DMS114 treated with DMSO at 0.1 percent for 48 hours (cell line): ENCODE measurements around the gene BACE1.
A peak's percentile ranks its signal among the peaks of the same experiment; 100 is the strongest.
"Not testable (repeated sequence)": the region's sequence is repeated elsewhere in the genome, so short reads cannot be mapped to it uniquely, and the experiment has no call there.

Experiments used
- DNase-seq: peaks from one replicate; lab custom pipeline; 2025; ENCODE audit not compliant: unreplicated experiment; lab: John Stamatoyannopoulos, UW

The BACE1 gene

DNA sequence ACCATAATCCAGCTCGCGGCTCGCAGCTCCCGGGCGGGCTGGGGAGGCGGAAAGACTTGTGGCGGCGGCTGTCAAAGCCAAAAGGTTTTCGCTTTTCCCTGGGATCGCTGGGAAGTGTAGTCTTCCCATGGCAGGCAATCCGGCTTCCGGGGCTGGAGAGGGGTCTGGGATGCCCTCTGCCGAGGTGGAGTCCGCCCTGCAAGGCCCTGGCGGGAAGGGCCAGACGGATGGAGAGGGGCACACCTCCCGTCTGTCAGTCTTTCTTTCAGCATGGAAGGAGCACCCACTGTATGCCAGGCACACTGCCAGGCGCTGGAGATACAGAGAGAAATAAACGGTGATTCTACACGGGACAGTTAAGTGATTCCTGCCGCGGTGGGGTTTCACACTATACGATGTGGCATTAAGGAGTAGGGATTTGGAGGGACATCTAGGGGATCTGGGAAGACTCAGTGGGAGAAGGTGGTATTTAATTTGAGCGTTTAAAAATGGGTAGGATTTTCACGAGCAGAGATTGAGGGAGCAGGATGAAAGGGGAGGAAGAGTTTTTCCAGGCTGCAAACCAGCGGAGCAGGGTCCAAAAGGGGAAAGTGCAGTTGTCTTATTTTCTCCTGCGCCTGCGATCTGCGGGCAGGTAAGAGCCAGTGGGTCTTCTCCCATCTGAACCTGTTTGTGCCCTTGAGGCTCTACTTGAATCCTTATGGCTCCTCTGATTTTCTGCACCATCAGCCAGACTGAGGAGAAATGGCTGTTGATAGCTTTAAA lies at the start of gene BACE1:
Gene BACE1 (minus strand): TSS at position 60 of the 765 bp plus-strand sequence. CDS start 461 bp downstream, outside the sequence.
- DNase-seq, result peak; percentile 58

DNA sequence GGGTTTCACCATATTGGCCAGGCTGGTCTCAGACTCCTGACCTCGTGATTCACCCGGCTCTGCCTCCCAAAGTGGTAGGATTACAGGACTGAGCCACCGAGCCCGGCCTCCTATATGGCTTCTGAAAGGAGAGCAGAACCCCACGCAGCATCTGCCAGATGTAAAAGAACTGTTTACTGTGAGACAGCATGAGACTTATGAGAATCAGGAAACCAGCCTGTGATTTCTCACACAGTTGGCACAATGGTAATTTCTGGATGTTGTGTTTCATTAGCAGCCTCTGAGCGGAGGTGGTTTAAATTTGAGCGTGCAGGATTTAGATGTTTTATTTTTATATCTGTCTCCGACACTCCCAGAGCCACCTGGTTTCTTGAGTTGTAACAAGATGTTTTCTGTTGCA lies 45.4 kb upstream of the BACE1 start:
- no peak for DNase-seq

GRCh38 chr11:117356126-117356890 lies 40.3 kb upstream of the BACE1 start:
- DNase-seq, result no peak

GRCh38 chr11:117354550-117354949 lies 38.5 kb upstream of the BACE1 start:
- no peak for DNase-seq

DNA sequence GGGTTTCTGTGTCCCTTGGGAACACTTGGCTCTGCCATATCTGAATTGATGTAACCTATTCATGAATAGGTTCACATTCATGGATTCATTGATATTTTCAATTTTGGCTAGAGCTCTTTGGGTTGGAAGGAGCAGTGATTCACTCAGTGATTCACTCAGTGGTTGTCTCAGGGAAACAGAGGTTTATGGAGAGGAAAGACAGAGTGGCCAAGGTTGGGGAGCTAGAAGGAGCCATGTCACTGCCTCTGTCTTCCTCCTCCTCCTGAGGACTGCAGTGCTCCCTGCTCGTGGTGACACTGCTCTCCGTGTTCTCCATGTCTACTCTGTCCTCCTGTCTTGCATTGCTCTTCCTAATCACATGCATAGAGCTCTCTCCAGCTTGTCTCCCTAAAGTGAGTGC lies 29.0 kb upstream of the BACE1 start:
- DNase-seq, result no peak

DNA sequence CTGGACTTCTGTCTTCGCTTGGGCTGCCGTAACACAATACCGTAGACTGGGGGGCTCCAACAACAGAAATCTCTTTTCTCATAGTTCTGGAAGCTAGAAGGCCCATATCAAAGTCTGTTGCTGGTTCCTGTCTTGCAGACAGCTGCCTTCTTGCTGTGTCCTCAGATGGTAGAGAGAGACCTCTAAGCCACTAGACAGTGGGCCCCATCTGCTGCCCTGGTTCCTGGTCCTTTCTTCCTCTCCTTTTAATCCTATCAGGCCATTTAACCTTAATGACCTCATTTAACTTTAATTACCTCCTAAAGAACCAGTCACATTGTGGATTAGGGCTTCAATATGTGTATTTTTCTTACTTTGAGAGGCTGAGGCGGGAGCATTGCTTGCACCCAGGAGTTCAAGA lies 21.0 kb upstream of the BACE1 start:
- DNase-seq, result no peak

GRCh38 chr11:117335399-117335798 lies 19.3 kb upstream of the BACE1 start:
- no peak for DNase-seq

- DNase-seq, result no peak
Measured at GRCh38 chr11:117334896-117335295, 18.8 kb upstream of the BACE1 start.

DNA sequence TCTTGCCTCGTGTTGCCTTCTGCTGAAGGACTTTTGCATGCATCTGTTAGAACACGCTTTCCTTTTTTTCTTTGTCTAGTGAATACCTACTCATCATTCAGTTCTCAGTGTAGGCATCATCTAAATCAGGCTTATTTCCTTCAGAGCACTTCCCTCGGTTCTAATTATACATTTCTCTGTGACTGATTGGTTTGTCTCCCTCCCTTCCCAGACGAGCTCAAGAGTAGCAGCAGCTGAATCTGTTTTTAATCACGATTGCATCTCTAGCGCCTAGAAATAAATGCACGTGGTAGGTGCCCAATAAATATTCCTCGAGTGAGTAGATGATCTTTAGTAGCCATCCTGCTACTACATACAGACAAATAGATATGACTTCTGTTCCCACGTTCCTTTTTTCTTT lies 17.9 kb upstream of the BACE1 start:
- DNase-seq, result no peak

DNA sequence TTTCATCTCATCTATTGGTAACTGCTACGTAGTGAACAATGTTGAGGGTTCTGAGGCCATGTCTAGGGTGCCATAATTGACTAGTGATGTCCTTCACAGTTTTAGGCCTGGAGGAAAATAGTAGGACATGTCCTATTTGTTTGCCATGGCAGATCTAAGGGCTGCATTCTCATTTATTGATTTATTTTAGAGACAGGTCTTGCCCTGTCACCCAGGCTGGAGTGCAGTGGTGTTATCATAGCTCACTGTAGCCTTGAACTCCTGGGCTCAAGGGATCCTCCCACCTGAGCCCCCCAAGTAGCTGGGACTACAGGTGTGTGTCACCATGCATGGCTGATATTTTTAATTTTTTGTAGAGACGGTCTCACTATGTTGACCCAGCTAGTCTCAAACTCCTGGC lies 16.8 kb upstream of the BACE1 start:
- DNase-seq, result no peak

DNA sequence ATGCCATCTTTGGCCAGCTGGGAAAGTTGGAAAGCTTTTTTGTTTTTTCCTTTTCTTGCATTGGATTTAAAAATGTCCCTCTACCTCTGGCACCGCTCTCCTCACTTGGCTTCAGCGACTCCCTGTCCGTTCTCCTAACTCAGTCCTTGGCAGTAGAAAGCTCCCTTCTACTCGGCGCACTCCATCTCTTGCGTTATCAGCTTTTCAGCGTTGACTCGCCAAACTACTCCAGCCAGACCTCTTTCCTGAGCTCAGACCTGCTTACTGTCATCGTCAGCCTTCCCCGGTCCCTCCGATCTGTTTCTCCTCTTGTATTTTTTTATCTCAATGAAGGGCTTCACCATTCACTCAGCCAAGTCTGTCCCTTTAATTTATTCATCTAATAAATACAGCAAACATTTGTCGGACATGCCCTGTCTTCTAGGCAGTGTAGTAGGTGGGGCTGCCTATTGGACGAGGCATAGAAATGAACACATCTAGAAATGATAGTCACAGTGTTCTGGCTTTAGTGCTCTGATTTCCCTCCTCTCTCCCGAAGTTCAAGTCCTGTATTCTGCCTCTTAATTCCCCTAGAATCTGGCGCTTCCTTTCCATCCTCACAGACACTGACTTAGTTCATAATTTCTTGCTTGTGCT lies 12.4 kb upstream of the BACE1 start:
- no peak for DNase-seq

GRCh38 chr11:117327567-117328374 lies 11.7 kb upstream of the BACE1 start, which contains the start of gene CEP164:
TSS of gene CEP164 (plus strand) at chr11:117327854. CDS start at chr11:117338587, 10,733 bp downstream.
- DNase-seq, result peak; percentile 80

GRCh38 chr11:117327255-117327566 lies 11.2 kb upstream of the BACE1 start:
- DNase-seq, result not testable (repeated sequence)

DNA sequence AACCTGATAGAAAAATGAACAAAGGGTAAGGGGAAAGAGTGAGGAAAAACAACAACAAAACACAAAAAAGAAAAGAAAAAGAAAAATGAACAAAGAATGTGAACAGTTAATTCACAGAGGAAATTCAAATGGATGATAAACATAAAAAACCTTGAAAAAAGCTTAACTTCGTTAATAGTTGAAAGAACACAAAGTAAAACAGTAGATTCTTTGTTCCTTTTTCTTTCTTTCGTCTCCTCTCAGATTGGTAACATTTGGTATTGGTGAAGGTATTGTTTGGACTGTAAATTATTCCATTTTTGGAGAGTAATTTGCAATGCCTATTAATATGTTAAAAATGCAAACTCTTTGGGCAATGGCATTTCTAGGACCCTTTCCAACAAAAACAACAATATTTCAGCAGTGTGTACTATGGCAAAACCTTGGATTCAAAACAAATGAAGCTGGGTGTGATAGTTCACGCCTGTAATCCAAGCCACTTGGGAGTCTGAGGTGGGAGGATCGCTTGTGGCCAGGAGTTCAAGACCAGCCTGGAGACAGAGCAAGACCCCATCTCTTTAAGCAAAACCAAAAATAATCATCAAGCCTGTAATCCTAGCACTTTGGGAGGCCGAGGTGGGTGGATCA lies 3.3 kb upstream of the BACE1 start:
- no peak for DNase-seq

DNA sequence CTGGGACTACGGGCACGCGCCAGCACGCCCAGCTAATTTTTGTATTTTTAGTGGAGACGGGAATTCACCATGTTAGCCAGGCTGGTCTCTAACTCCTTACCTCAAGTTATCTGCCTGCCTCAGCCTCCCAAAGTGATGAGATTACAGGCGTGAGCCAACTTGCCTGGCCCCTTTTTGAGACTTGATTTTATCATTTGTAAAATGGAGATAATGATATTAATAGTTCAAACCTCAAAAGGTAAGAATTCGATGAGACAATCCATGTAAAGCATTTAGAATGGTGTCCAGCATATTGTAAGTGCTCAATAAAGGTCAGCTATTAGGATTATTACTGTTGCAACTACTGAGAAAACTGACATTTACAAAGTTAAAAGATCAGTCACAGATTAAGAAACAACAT lies 2.7 kb upstream of the BACE1 start:
- DNase-seq, result no peak

GRCh38 chr11:117315285-117316196 lies 515 bp downstream of the BACE1 start:
- no peak for DNase-seq

- no peak for DNase-seq
Measured at GRCh38 chr11:117314840-117315239, 1.2 kb downstream of the BACE1 start.

DNA sequence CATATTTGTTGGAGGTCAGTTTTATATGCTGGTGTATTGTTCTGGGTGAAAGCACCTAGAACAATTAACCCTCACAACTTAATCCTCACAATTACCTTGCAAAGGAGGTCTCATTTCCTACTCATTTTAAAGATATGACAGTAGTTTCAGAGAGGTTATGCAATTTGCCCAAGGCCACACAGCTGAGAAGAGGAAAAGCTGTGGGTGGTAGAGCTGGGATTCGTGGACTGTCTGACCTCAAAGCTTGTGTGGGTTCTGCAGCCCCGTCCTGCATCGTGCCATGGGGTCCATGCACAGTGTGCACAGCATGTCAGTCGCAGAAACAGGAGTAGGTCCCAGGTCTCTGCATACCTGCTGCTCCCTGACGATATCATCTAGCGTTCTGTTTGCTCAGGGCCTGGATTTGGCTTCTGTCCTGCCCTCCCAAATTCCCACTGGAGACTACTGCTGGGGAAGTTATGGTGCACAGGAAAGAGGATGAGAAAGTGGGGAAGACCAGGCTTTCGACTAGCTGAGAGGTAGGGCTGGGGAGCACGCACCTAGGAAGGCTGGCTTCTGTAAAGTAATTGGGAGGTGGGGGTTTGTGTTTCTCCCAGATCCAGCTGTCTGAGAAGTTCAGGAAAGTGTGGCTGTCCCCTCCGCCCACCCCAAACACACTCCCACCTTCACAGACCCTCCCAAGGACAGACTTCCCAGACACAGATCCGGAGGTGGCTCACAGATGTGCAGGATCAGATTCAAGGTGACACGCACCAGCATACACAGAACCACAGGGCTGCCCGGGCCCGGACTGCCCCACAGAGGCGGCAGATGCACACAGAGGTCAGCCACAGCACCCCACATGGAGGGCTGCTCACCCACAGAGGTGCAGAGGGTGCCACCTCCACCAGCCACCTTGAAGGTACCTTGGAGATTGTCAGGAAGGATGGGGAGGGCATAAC lies 2.0 kb downstream of the BACE1 start:
- DNase-seq, result no peak

GRCh38 chr11:117313091-117313490 lies 3.0 kb downstream of the BACE1 start:
- DNase-seq, result no peak
